ENCODE results near the gene LALBA. TPM values are rescaled to one million over a fixed set of nuclear protein-coding genes. Genes with fewer than 3 reads are reported as not detected.

LALBA gene
- total RNA-seq, result not detected
- not detected for total RNA-seq (2013)

GRCh38 chr12:48569946-48570345 is at the start of gene LALBA:
Gene LALBA, minus strand, starts transcription at chr12:48570046. Its CDS starts 26 bp downstream, at chr12:48570020.
- Mint-ChIP-seq H3K36me3 (no peaks in the 10 kb centered on the region), H3K27me3 (ENCODE audit: low read depth in 2 of 2) (peaks cover 16 to 59% of the 10 kb centered on the region in 2 donors), H3K27ac (no peak within 1 kb of the TSS), H3K4me1 (no peaks in the 10 kb centered on the region), H3K9me3 (no peaks in the 10 kb centered on the region), H3K4me3 (no peak within 1 kb of the TSS)
- no peak for TF ChIP-seq CTCF (IDR thresholded peaks at IDR 0.05)
- Histone ChIP-seq H3K9me3 (ENCODE audit: control insufficient read depth, insufficient read depth, low read length) (no peaks in the 10 kb centered on the region), H3K27ac (ENCODE audit: low read length) (no peak within 1 kb of the TSS), H3K36me3 (ENCODE audit: control insufficient read depth, insufficient read depth, low read length) (no peaks in the 10 kb centered on the region), H3K4me1 (ENCODE audit: control insufficient read depth, insufficient read depth, low read length) (no peaks in the 10 kb centered on the region), H3K4me3 (ENCODE audit: low read length) (no peak within 1 kb of the TSS), H3K27me3 (ENCODE audit: control insufficient read depth, insufficient read depth, low read length) (peaks cover 7% of the 10 kb centered on the region)
- DNase-seq (no peak), ATAC-seq (no peak)
- 79% methylated on average over 1 of the region's 1 CpG for WGBS (ENCODE audit: insufficient coverage)
- intact Hi-C loops (cut with micrococcal nuclease), result no loop called here

GRCh38 chr12:48618541-48618940 is 48.7 kb upstream of the LALBA start:
- no peak overlapping the region for H3K27ac ChIP-seq (ENCODE audit: low read length)
- no peaks in the 10 kb centered on the region for H3K4me1 ChIP-seq (ENCODE audit: control insufficient read depth, insufficient read depth, low read length)
- H3K4me3 Mint-ChIP-seq, result no peak overlapping the region
- ATAC-seq (peak; percentile 91 to 99 (median 95)), DNase-seq (peak; percentile 49 to 89)
- H3K9me3 Mint-ChIP-seq, result peaks cover 0 to 4% of the 10 kb centered on the region in 2 donors
- peaks cover 2% of the 10 kb centered on the region for H3K36me3 Mint-ChIP-seq
- TF ChIP-seq CTCF (IDR thresholded peaks at IDR 0.05), result peak; percentile 89
- intact Hi-C loops (cut with micrococcal nuclease), result no loop called here
- H3K27me3 Mint-ChIP-seq (ENCODE audit: low read depth in 2 of 2), result peaks cover 32 to 60% of the 10 kb centered on the region in 2 donors
- no peak overlapping the region for H3K27ac Mint-ChIP-seq
- H3K27me3 ChIP-seq (ENCODE audit: control insufficient read depth, insufficient read depth, low read length), result peaks cover 5% of the 10 kb centered on the region
- no peaks in the 10 kb centered on the region for H3K9me3 ChIP-seq (ENCODE audit: control insufficient read depth, insufficient read depth, low read length)
- H3K36me3 ChIP-seq (ENCODE audit: control insufficient read depth, insufficient read depth, low read length), result no peaks in the 10 kb centered on the region
- no peak overlapping the region for H3K4me3 ChIP-seq (ENCODE audit: low read length)
- WGBS (ENCODE audit: insufficient coverage), result 18% methylated on average over 7 of the region's 7 CpGs
- H3K4me1 Mint-ChIP-seq, result no peaks in the 10 kb centered on the region

GRCh38 chr12:48615681-48616080 is 45.8 kb upstream of the LALBA start:
- H3K4me1 Mint-ChIP-seq, result no peaks in the 10 kb centered on the region
- Histone ChIP-seq H3K27me3 (ENCODE audit: control insufficient read depth, insufficient read depth, low read length) (peaks cover 9% of the 10 kb centered on the region), H3K4me1 (ENCODE audit: control insufficient read depth, insufficient read depth, low read length) (no peaks in the 10 kb centered on the region), H3K9me3 (ENCODE audit: control insufficient read depth, insufficient read depth, low read length) (no peaks in the 10 kb centered on the region), H3K36me3 (ENCODE audit: control insufficient read depth, insufficient read depth, low read length) (no peaks in the 10 kb centered on the region), H3K27ac (ENCODE audit: low read length) (no peak overlapping the region), H3K4me3 (ENCODE audit: low read length) (no peak overlapping the region)
- H3K36me3 Mint-ChIP-seq, result peaks cover 10% of the 10 kb centered on the region
- WGBS (ENCODE audit: insufficient coverage), result 98% methylated on average over 4 of the region's 4 CpGs
- peaks cover 43 to 73% of the 10 kb centered on the region in 2 donors for H3K27me3 Mint-ChIP-seq (ENCODE audit: low read depth in 2 of 2)
- no peak overlapping the region for H3K27ac Mint-ChIP-seq
- no peak for TF ChIP-seq CTCF (IDR thresholded peaks at IDR 0.05)
- intact Hi-C loops (cut with micrococcal nuclease), result no loop called here
- peaks cover 5 to 9% of the 10 kb centered on the region in 2 donors for H3K9me3 Mint-ChIP-seq
- DNase-seq (no peak), ATAC-seq (no peak)
- H3K4me3 Mint-ChIP-seq, result no peak overlapping the region

GRCh38 chr12:48613321-48613720 is 43.5 kb upstream of the LALBA start:
- H3K36me3 Mint-ChIP-seq, result peaks cover 16% of the 10 kb centered on the region
- ATAC-seq (no peak), DNase-seq (no peak)
- Histone ChIP-seq H3K9me3 (ENCODE audit: control insufficient read depth, insufficient read depth, low read length) (no peaks in the 10 kb centered on the region), H3K27me3 (ENCODE audit: control insufficient read depth, insufficient read depth, low read length) (peaks cover 9% of the 10 kb centered on the region), H3K36me3 (ENCODE audit: control insufficient read depth, insufficient read depth, low read length) (no peaks in the 10 kb centered on the region), H3K27ac (ENCODE audit: low read length) (no peak overlapping the region), H3K4me1 (ENCODE audit: control insufficient read depth, insufficient read depth, low read length) (no peaks in the 10 kb centered on the region), H3K4me3 (ENCODE audit: low read length) (no peak overlapping the region)
- no peak overlapping the region for H3K27ac Mint-ChIP-seq
- no peak overlapping the region for H3K4me3 Mint-ChIP-seq
- no peaks in the 10 kb centered on the region for H3K4me1 Mint-ChIP-seq
- 82% methylated on average over 1 of the region's 1 CpG for WGBS (ENCODE audit: insufficient coverage)
- peaks cover 34 to 63% of the 10 kb centered on the region in 2 donors for H3K27me3 Mint-ChIP-seq (ENCODE audit: low read depth in 2 of 2)
- H3K9me3 Mint-ChIP-seq, result peaks cover 5 to 9% of the 10 kb centered on the region in 2 donors
- intact Hi-C loops (cut with micrococcal nuclease), result no loop called here
- no peak for TF ChIP-seq CTCF (IDR thresholded peaks at IDR 0.05)

All from natural killer cell (primary cell).